Type B pancreatic cell (in vitro differentiated cells): ENCODE results near the gene ABLIM1. TPM values are rescaled to one million over a fixed set of nuclear protein-coding genes. Genes with fewer than 3 reads are reported as not detected.

Source experiments
- DNase-seq: peaks from one replicate; pipeline ENCODE4 v3.0.0; 2021; ENCODE audit warnings: mixed read lengths; ENCODE audit not compliant: unreplicated experiment; ENCODE audit errors: extremely low spot score
- H3K27ac Mint-ChIP-seq: 2 replicates; pipeline ENCODE4 v1.8.0; 2021; ENCODE audit warnings: mild to moderate bottlenecking, mixed read lengths
- H3K27me3 Mint-ChIP-seq: 2 replicates; pipeline ENCODE4 v1.8.0; 2021; ENCODE audit warnings: mixed read lengths
- H3K36me3 Mint-ChIP-seq: 2 replicates; pipeline ENCODE4 v1.8.0; 2021; ENCODE audit warnings: mixed read lengths
- H3K4me1 Mint-ChIP-seq: one replicate; pipeline ENCODE4 v1.8.0; 2021; ENCODE audit warnings: mixed read lengths; ENCODE audit not compliant: unreplicated experiment
- H3K4me3 Mint-ChIP-seq: 2 replicates; pipeline ENCODE4 v1.8.0; 2021; ENCODE audit warnings: mild to moderate bottlenecking, mixed read lengths
- H3K9me3 Mint-ChIP-seq: 2 replicates; pipeline ENCODE4 v1.8.0; 2021; ENCODE audit warnings: mixed read lengths
- CTCF ChIP-seq: fragments of 200-600 bp; sonication (generic); conservative IDR thresholded peaks from 2 replicates; pipeline ENCODE4 v1.5.0; 2021; ENCODE audit warnings: antibody characterized with exemption, mild to moderate bottlenecking
- total RNA-seq: library from RNA; stranded (reverse); gene quantifications from 2 replicates; pipeline ENCODE4 v1.2.1, GENCODE V29; 2021; ENCODE audit warnings: low replicate concordance

ABLIM1 gene
- total RNA-seq, 1 donor from 2014 or later = 77.7 TPM

GRCh38 chr10:114516356-114516755 lies 141.7 kb downstream of the ABLIM1 start:
- H3K9me3 Mint-ChIP-seq = peaks cover 6% of the 10 kb centered on the region
- peaks cover 57% of the 10 kb centered on the region for H3K4me1 Mint-ChIP-seq
- no peak for TF ChIP-seq CTCF
- H3K4me3 Mint-ChIP-seq = no peak overlapping the region
- peak overlapping the region; percentile 39 for H3K27ac Mint-ChIP-seq
- H3K36me3 Mint-ChIP-seq = peaks cover 19% of the 10 kb centered on the region
- H3K27me3 Mint-ChIP-seq = no peaks in the 10 kb centered on the region
- no peak for DNase-seq

DNA sequence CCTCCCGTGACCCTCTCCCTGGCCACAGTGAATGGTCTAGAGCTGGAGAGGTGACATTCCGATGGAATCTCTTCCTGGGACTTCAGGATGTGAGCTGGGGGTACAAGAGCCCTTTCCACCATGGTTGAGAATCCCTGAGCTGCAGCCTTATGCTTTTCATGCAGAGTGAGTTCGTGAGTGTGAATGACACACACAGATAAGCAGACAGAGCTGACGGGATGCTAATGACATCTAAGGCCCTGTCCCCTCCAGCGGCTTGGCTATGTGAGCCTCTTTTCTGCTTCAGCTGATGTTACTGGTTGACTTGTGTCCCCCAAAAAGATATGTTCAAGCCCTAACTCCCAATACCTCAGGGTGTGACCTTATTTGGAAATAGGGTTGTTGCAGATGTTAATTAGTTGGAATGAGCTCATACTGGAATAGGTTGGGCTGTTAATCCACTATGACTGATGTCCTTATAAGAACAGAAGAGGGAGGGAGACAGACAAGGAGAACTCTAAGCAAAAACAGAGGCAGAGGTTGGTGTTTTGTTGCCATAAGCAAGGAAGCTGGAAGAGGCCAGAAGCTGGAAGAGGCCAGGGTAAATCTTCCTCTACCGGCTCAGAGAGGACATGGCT lies 142.7 kb downstream of the ABLIM1 start:
- H3K27ac Mint-ChIP-seq = no peak overlapping the region
- H3K36me3 Mint-ChIP-seq = peaks cover 15% of the 10 kb centered on the region
- no peak for TF ChIP-seq CTCF
- peaks cover 4% of the 10 kb centered on the region for H3K9me3 Mint-ChIP-seq
- H3K27me3 Mint-ChIP-seq = no peaks in the 10 kb centered on the region
- peaks cover 54% of the 10 kb centered on the region for H3K4me1 Mint-ChIP-seq
- H3K4me3 Mint-ChIP-seq = no peak overlapping the region
- no peak for DNase-seq

GRCh38 chr10:114513381-114513792 lies 144.7 kb downstream of the ABLIM1 start:
- DNase-seq = no peak
- Mint-ChIP-seq H3K4me1 (peaks cover 41% of the 10 kb centered on the region), H3K36me3 (peaks cover 19% of the 10 kb centered on the region), H3K27me3 (no peaks in the 10 kb centered on the region), H3K9me3 (no peaks in the 10 kb centered on the region), H3K27ac (no peak overlapping the region), H3K4me3 (peak overlapping the region; percentile 37)
- no peak for TF ChIP-seq CTCF

GRCh38 chr10:114511881-114512280 lies 146.2 kb downstream of the ABLIM1 start:
- Mint-ChIP-seq H3K4me1 (peaks cover 34% of the 10 kb centered on the region), H3K27ac (no peak overlapping the region), H3K27me3 (no peaks in the 10 kb centered on the region), H3K36me3 (peaks cover 15% of the 10 kb centered on the region), H3K4me3 (no peak overlapping the region), H3K9me3 (no peaks in the 10 kb centered on the region)
- no peak for TF ChIP-seq CTCF
- DNase-seq = no peak

DNA sequence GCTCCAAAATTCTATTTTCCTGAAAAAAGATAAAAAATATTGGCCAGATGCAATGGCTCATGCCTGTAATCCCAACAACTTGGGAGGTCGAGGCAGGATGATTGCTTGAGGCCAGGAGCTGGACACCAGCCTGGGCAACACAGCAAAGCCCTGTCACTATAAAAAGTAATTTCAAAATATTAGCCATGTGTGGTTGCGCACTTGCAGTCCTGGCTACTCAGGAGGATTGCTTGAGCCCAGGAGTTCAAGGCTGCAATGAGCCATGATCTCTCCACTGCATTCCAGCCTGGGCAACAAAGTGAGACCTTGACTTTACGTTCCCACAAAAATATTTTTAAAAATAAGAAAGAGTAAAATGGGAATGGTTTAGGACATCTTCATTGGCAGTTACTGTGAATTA lies 149.7 kb downstream of the ABLIM1 start:
- H3K4me3 Mint-ChIP-seq = no peak overlapping the region
- no peaks in the 10 kb centered on the region for H3K27me3 Mint-ChIP-seq
- H3K9me3 Mint-ChIP-seq = no peaks in the 10 kb centered on the region
- no peak overlapping the region for H3K27ac Mint-ChIP-seq
- peaks cover 41% of the 10 kb centered on the region for H3K4me1 Mint-ChIP-seq
- no peak for TF ChIP-seq CTCF
- DNase-seq = no peak
- peaks cover 15% of the 10 kb centered on the region for H3K36me3 Mint-ChIP-seq

DNA sequence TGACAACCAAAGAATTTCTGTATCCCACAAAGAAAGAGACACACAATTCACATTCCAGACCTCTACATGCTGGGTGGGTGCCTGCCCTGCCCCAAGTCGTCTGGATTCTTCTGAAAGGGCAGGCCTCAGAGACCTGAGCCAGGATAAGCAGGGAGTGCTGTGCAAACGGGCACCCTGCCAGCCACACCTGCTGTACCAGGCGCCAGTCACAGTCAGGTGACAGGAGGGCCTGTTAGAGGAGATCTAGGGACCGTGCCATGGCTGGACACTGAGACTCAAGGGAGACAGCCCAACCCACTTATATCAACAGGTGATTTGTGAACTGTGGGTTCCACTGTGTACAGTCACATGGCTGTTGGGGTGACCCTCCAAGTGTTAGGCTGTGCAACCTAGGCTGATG lies 150.6 kb downstream of the ABLIM1 start:
- Mint-ChIP-seq H3K9me3 (no peaks in the 10 kb centered on the region), H3K36me3 (peaks cover 18% of the 10 kb centered on the region), H3K4me3 (no peak overlapping the region), H3K27me3 (no peaks in the 10 kb centered on the region), H3K4me1 (peaks cover 36% of the 10 kb centered on the region), H3K27ac (peak overlapping the region; percentile 10)
- TF ChIP-seq CTCF = no peak
- no peak for DNase-seq
